EH (cell line): ENCODE data around the gene VWA1.
A peak's percentile ranks its signal among the peaks of the same experiment; 100 is the strongest.
"Not testable (repeated sequence)": the region's sequence is repeated elsewhere in the genome, so short reads cannot be mapped to it uniquely, and the experiment has no call there.

Source experiments
- DNase-seq: peaks from one replicate; pipeline ENCODE4 v3.0.0-alpha.2; 2015; ENCODE audit warnings: low read depth

The VWA1 gene

DNA sequence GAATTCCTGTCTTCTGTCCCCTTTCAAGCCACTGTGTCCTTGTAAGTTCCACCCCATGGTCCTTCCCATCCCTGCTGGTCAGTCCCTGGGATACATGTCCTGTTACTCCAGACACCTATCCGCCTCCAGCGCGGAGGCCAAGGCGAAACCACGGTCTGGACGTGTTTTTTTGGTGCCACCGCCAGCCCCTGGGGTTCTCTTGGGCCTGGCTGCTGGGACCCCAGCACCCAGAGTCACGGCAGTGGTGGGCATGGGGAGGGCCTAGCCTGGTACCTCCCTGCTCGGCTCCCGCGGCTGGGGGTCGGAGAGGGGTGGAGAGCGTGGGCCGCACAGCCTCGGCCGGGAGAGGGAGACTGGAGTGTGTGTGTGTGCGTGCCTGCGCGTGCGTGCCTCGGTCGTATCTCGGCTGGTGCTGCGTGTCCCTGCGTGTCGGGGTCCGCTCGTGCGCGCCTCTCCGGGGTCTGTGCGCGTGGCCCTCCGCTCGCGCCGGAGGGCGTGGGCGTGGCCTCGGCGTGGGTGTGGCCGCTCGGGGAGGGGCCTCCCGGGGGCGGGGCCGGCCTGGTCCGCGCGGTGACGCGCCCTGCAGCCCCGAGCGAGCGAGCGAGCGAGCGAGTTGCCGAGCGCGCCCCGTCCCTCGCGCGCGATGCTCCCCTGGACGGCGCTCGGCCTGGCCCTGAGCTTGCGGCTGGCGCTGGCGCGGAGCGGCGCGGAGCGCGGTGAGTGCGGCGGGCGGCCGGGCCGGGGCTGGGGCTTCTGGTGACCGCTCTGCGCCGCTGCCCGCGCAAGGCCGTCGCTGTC lies at the start of gene VWA1:
TSS of gene VWA1 (plus strand) at position 585 of the 798 bp plus-strand sequence. CDS start at position 644, 59 bp downstream.
- DNase-seq, result peak; percentile 70

DNA sequence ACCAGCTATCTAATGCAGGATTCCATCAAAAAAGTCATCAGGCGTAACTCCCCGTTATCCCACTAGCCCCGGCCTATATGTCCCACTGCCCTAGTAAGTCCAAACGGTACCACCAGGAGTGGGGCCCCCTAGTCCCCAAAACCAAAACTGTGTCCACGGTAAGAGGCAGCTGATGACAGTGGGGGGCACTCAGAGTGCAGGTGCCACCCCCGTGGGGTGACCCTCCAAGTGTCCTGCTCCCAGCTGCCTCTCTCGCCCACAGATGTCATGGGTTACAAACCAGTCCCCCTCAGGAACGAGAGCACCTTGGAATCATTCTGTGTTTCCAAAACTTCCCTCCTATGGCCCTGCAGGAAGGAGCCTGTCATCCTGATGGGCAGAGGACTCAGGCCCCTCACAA lies 49.6 kb upstream of the VWA1 start:
- no peak for DNase-seq

DNA sequence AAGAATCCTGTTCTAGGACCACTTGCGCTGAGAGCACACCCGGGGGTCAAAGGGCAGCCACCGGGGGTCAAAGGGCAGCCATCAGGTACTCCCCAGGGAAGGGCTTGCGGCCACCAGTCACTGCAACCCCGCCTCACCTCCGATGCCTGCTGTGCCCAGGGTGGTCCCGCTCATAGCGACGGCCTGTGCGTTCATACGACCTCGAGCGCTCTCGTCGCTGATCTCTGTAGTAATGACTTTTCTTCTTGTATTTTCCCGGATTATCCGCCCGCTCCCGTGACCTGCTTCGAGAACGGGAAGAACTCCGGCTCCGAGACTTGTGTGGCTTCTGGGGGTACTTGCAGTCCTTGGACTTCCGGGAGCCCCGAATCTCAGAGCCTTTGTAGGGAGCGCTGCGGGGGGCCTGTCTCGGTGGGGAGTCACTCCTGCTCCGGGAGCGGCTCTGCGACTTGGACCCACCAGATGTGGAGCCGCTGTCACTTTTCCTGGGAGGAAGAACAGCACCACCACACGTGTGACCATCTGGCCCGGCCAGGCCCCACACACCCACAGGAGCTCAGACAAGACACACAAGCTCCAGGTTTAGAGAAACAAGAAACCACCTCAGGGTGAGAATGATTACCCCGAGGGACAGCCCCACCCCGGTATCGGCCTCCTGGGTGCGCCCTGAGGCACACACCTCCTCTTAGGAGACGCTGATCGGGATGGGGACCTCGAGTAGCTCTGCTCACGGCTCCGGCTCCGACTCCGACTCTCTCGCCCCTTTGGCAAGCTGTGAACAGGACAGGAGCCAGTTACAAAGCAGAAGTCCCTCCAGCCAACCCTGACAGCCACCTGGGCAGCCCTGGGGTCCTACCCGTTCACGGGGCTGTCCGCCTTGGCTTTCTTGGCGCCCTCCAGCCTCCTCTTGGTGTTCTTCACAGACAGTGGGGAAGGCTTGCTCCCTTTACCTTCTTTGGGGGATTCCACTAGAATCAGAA lies 48.1 kb upstream of the VWA1 start:
- DNase-seq, result no peak

- DNase-seq, result no peak
Measured at GRCh38 chr1:1388078-1388472, 47.4 kb upstream of the VWA1 start.

GRCh38 chr1:1390675-1391074 lies 44.8 kb upstream of the VWA1 start:
- no peak for DNase-seq

- no peak for DNase-seq
Measured at GRCh38 chr1:1391225-1391624, 44.3 kb upstream of the VWA1 start.

- DNase-seq, result no peak
Measured at GRCh38 chr1:1393014-1393413, 42.5 kb upstream of the VWA1 start.

DNA sequence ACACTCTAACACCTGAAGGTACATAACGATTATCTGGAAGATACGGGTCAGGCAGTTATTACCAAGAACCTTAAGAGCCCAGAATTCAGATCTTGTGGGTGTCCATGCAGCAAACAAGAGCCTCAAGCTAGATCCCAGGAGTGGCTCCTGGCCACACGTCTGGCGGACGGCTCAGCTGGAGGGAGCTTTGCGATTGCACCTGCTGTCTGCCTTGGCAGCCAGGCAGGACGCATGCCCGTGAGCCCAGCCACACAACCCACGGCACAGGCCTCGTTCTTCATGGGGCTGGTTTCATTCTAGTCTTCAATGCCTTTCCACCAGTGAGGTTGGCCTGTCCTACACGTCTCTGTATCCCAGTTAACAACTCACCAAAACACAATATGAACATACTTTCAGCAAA lies 42.1 kb upstream of the VWA1 start:
- no peak for DNase-seq

- no peak for DNase-seq
Measured at GRCh38 chr1:1394116-1394515, 41.4 kb upstream of the VWA1 start.

GRCh38 chr1:1395166-1395565 lies 40.3 kb upstream of the VWA1 start:
- no peak for DNase-seq

DNA sequence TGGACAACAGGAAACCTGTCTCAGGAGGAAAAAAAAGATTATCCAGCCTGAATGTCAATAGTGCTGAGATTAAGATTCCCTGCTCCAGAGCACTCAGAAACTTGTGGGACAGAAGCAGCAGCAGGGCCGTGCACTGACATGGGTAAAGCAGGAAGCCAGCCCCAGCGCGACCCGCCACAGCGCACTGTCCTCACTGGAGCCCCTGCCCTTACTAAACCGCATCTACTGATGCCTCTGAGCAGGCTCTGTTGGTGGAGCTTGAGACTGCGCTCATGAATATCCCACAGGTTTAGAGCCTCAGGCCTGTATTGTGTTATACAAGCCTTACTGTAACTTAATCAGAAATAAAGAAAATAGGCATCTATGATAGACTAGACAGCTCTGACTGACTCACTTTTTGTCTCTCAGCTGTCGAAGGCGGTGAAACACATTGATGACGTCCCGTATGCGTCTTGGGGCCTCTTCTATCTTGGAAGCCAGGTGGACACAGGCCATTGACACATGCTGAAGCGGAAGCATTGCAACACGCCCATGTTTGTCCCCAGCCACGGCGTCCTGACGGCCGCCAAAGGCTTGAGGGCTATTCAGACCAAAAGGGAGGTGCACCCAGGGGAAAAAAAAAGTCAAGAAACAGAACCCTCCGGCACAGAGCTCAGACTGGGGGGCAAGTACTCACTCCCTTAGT lies 37.5 kb upstream of the VWA1 start:
- peak; percentile 10 for DNase-seq

GRCh38 chr1:1398677-1399186 lies 36.8 kb upstream of the VWA1 start:
- DNase-seq, result no peak

DNA sequence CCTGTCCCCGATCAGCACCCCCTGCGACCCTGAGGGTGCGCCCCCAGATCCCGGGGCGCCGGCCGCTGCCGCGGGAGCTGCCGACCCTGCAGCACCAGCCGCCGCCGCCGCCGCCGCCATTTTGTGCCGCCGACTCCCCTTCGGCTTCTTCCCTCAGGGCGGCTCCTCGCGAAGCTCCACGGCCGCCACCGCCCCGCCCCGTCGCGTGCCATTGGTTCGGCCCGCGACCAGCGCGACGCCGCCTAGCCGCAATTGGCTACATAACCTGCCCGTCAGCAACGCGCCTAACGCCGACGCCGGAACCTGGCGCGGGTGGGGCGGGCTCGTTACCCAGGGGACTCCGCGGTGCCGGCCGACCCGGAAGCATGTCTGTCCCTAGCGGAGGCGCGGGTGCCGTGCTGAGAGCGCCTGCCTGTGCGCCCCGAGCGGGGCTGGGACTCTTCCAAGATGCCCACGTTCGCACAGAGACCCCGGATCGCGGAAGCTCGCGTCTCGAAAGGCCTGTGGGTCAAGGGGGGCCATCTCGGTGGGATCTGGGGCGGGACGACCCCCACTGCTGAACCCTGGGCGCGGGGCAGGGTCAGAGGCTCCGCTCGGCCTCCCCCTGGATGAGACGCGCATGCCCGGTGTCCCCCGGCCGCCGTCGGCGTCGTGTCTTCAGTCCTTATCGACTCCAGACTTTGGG lies 36.2 kb upstream of the VWA1 start, which contains the start of gene CCNL2:
TSS of gene CCNL2 (minus strand) at position 149 of the 685 bp plus-strand sequence. CDS start at position 120, 29 bp downstream.
- DNase-seq, result peak; percentile 97

- DNase-seq, result peak; percentile 32
Measured at GRCh38 chr1:1399872-1400575, 35.5 kb upstream of the VWA1 start.

GRCh38 chr1:1400576-1401456 lies 34.7 kb upstream of the VWA1 start:
- DNase-seq, result no peak

- DNase-seq, result no peak
Measured at GRCh38 chr1:1401457-1402010, 34.0 kb upstream of the VWA1 start.

- DNase-seq, result peak; percentile 55
Measured at GRCh38 chr1:1402072-1402900, 33.2 kb upstream of the VWA1 start.

GRCh38 chr1:1402901-1403392 lies 32.5 kb upstream of the VWA1 start:
- DNase-seq, result not testable (repeated sequence)
